NCI-H146 (cell line): ENCODE results near the gene CC2D1B.

Experiments used
- DNase-seq: peaks from one replicate; lab custom pipeline; 2025; lab: John Stamatoyannopoulos, UW

Gene CC2D1B

GRCh38 chr1:52359676-52360594 is 6.1 kb downstream of the CC2D1B start:
- DNase-seq = no peak

GRCh38 chr1:52358851-52359497 is 7.0 kb downstream of the CC2D1B start:
- no peak for DNase-seq

GRCh38 chr1:52357397-52357796 is 8.6 kb downstream of the CC2D1B start:
- no peak for DNase-seq

DNA sequence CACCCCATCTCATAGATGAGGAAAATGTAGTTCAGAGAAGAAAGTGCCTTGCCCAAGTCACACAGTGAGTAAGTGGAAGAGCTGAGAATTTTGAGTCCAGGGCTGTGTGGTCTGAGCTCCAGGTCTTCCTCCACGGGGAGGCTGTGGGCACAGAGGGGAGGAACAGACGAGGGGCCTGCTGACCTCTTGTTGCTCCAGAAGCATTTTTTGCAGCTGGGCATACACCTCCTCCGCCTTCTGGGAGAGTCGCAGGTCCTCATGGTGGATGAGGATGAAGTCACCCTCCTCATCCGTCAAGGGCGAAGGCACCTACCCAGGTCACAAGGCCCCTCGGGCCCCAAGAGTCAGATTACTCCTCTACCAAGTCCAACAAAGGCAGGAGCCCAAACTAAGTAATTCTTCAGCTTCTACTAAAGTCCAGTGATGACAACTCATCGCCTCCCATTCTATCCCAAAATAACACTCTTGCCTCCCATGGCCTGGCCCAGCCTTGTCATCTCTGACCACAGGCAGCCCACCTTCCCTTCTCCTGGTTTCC is 9.1 kb downstream of the CC2D1B start:
- DNase-seq = no peak

GRCh38 chr1:52355847-52356505 is 10.0 kb downstream of the CC2D1B start:
- no peak for DNase-seq

GRCh38 chr1:52355436-52355835 is 10.6 kb downstream of the CC2D1B start:
- no peak for DNase-seq

DNA sequence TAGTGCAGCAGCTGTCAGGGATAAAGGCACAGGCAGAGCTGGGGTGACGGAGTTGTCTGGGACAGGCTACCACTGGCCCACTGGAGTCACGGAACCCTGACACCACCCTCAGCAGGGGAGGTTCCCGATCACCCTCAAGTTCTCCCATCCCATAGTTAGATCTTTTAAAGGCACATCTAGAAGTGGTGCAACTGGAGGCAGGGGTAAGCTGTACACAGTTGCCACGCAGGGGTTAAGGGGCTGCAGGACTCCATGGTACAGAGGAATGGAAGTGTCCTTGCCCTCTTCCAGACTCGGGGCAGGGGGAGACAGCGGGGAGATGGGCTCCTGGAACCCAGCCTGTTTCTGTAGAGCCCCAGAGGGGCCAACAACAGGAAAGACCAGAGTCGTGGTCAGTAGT is 13.3 kb downstream of the CC2D1B start:
- DNase-seq = no peak

DNA sequence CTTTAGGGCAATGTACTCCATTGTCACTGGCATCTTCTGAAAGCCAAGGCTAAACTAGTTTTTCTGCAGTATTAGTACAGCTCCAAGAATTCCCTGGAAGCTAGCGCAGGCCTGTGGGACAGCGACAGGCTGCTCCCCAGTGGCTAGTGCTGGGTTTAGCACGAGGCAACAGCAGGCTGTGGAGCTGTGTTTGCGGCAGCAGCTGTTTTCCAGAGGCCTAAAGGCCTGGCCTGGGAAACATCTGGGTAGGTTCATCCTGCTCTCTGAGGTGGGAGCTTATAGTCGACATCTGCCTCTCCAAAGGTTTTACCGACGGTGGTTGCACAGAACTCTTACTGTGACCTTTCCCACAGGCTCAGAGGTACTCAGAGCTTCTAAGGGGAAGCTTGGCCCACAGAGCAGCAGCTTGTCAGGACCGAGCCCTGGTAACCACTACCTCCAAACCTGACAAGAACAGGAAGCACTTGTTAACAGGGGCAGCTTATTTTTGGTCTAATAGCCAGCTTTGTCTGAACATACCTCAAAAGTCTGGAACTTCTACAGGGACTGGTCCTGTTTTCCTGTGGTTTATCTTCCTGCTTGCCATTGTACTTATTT is 17.2 kb downstream of the CC2D1B start:
- DNase-seq = peak; percentile 27

DNA sequence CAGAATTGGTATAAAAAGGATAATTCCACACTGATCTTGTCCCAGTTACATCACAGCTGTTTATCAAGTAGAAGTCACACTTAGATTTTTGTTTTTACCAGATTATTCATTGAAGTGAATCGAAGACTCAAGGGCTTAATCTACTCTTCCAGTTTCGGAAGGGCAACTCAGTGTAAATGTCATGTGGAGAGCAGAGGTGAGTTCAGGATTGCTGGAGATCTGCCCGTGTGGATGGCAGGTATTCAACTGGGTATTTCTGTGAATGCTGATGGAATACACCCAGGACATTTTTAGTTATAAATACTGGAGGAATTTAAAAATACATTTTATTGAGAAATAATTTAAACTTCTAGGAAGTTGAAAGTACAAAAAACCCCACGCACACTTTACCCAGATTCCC is 19.4 kb downstream of the CC2D1B start:
- DNase-seq = no peak

- no peak for DNase-seq
These were observed 20.8 kb downstream of the CC2D1B start for GRCh38 chr1:52345252-52345651.

DNA sequence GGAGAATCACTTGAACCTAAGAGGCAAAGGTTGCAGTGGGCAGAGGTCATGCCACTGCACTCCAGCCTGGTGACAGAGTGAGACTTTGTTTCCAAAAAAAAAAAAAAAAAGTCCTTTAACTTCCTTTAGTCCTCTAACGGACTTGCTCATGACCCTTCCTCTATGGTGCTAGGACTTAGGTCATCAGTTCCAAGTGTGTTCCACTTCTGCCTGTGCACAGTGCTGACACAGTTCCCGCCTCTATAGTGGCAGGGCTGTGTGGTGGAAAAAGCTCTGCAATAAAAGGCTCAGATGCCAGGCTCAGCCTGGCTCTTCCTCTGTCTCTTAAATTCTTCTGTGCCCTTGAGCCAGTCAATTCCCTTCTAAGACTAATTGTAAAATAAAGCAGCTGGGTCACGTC is 22.0 kb downstream of the CC2D1B start:
- DNase-seq = no peak

DNA sequence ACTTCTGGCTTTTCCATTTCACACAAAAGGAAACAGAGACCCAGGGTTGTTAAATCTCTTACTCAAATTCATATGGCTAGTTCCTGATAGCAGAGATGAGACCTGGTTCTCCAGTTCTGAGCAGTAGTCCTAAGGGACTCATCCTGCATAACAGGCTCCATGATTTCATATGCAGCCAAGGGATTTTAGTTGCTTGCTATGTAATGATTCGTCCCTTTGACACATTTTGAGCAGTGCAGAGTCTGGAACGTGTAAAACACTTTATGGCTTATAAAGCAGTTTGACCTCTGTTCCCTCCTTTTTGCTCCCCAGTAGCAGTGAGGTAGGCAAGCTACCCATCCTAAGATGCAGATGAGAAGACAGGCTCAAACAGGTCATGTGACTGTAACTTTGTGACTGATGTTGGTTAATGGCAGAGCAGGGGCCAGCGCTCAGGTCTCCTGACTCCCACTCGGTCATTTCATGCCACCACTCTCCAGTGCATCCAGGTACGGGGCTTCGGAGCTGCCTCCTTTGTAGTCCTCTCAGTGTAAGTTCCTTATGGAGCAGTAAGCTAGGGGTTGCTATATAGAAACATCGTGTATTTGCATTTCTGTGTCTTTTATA is 24.2 kb downstream of the CC2D1B start:
- DNase-seq = no peak

DNA sequence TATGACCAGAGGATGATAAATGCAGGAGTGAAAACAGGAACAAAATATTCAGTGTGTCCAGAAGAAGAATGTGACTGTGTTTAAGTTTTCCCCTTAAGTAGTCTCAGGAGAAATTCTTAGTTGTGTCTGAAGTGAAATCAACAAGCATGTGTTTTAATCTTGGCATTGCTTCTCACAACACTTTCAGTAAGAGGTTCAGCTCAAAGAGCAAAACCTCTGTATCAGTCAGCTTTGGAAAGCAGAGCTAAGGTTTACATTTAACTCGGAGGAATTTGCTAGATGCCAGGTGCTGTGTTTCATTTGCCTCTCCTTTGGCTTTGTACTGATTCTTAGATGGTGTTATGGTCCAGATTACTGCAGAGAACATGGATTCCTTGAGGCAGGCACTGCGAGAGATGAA is 28.6 kb downstream of the CC2D1B start:
- no peak for DNase-seq

DNA sequence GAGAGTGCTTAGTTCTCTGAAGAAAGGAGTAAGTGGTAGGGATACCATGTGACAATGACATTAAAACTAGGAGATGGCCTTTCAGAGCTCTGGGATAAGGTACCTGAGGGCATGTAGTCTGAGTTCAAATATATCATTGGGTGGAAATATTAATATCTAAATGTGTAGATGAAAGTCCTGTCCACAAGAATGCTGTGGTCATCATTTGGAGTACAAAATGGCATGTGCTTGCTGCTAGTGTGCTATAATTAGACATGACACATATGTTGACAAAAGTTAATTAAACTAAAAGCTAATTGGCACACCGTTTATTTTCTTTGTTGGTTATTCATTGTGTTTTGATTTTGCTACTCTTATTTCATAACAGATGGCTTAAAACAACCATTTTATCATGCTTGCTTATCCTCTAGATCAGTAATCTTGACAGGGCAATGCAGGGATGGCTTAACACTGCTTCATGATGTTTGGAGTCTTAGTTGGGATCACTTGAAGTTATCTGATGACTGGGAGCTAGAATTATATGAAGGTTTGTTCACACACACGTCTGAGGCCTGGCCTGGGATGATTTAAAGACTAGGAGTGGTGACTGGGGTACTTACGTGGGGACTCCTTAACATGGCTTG is 31.0 kb downstream of the CC2D1B start:
- DNase-seq = no peak

DNA sequence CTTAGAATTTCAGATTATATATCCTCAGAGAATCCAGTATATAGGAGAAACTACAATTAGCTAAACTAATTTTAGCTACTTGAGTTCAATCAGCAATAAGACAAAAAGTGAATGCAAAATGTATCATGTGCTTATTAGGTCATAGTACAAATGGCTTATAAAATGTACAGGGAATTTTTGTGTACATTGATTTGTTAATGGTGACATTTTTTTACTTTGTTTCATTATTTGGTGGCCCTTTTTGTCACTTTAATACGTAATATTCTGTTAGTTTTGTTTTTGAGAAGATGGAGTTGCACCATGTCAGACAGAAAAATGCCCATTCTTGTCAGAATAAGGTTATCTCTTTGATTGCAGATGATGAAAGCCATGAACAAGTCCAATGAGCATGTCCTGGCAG is 33.6 kb downstream of the CC2D1B start:
- DNase-seq = no peak

DNA sequence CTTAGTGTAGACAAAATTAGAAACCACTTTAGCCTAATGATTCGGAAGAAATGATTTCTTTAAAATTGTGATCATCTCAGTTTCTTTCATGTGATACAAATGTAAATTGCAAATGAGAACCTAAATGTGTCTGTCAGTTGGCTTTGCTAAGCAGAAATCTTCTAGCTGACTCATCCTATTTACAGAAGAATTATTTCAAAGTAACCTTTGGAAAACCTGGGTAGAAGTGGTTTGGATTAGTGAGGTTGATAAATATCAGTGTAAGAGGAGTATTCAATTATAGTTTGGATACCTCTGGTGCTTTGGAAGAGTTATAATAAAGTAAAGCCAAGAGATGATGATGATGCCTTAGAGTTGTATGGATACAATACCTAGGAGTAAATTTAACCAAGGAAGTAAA is 37.4 kb downstream of the CC2D1B start:
- no peak for DNase-seq

DNA sequence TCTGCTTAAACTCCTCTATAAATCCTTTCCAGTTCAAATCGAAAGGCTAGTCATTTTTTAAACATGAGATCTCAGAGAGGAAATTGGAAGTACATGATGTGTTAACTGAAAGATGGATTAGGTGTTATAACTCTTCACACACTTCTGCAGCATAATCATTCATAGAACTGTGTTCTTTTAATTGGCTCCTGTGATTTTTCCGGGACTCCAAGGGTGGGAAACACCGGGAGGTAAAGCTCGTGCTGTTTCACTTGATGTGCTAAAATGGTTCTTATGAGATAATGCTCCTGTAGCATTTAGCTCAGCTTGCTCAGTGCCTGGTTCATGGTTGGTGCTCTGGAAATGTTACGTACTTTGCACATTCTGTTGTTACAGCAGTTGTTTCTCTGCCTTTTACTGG is 40.2 kb downstream of the CC2D1B start:
- DNase-seq = peak; percentile 24

DNA sequence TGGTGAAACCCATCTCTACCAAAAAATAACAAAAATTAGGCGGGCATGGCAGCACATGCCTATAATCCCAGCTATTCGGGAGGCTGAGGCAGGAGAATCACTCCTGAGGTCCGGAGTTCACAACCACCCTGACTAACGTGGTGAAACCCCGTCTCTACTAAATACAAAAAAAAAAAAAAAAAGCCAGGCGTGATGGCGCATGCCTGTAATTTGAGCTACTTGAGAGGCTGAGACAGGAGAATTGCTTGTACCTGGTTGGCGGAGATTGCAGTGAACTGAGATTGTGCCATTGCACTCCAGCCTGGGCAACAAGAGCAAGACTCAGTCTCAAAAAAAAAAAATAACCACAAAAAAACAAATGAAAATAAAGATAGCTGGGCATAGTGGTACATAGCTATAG is 42.3 kb downstream of the CC2D1B start:
- no peak for DNase-seq

DNA sequence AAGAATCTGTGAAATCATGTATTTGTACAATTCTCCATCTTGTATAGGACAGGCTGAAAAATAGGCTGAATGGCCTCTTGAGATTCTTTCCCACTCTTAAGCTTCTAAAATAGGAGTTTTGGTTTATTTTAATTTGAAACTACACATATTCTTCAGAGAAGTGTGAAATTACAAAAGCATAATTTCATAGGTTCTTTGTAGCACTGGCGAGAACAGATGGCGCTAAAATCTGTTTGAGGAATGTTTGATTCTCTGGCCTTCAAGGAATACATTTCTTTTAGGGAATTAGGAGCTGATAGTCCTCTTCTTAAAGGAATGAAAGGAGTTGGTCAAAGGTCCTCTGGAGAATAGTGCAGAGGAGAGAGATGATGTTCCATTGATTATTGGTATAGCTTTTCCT is 44.9 kb downstream of the CC2D1B start:
- DNase-seq = no peak

GRCh38 chr1:52306227-52307006 is 59.6 kb downstream of the CC2D1B start:
- peak; percentile 56 for DNase-seq
